Activated CD4-positive, alpha-beta T cell treated with anti-CD3 and anti-CD28 coated beads for 24 hours (primary cell): ENCODE data around the gene TAS1R2.
"Not testable (repeated sequence)": the region's sequence is repeated elsewhere in the genome, so short reads cannot be mapped to it uniquely, and the experiment has no call there.

ENCODE experiments used
- DNase-seq, 2 donors: peaks; one replicate each; pipeline ENCODE4 v3.0.0-alpha.2; 2020; ENCODE audit warnings: low read depth in 2 of 2

TAS1R2 gene

DNA sequence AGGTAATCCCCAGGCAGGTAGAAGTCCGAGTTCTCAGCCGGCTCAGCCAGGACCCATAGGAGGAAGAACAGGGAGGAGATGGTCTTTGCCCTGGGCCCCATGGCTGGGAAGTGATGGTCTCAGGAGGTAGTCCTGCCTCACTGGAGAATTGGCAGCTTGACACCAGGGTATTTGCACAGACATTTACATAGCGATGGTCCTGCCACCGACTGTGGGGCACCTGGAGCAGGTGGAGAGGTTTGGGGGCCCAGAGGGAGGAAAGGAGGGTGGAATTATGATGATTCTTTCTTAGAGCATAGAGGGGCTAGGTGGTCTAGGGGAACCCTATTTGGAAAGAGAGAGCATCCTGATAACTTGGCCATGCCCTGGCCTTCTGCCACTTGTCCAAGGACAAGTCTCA lies at the start of gene TAS1R2:
Gene TAS1R2 (minus strand): TSS at position 101 of the 400 bp plus-strand sequence. CDS start 0 bp downstream, at position 101.
- no peak for DNase-seq

- DNase-seq: no peak
These were observed 48.7 kb upstream of the TAS1R2 start for GRCh38 chr1:18907917-18908845.

- DNase-seq: peak; percentile 26 to 48
These were observed 47.8 kb upstream of the TAS1R2 start for GRCh38 chr1:18907021-18907916.

GRCh38 chr1:18903291-18903756 lies 43.9 kb upstream of the TAS1R2 start:
- DNase-seq: no peak

- peak; percentile 83 to 86 for DNase-seq
These were observed 43.2 kb upstream of the TAS1R2 start, which contains the start of gene ALDH4A1 for GRCh38 chr1:18902523-18903290. Gene ALDH4A1, minus strand, starts transcription at chr1:18902555. Its CDS starts 32 bp downstream, at chr1:18902523.

DNA sequence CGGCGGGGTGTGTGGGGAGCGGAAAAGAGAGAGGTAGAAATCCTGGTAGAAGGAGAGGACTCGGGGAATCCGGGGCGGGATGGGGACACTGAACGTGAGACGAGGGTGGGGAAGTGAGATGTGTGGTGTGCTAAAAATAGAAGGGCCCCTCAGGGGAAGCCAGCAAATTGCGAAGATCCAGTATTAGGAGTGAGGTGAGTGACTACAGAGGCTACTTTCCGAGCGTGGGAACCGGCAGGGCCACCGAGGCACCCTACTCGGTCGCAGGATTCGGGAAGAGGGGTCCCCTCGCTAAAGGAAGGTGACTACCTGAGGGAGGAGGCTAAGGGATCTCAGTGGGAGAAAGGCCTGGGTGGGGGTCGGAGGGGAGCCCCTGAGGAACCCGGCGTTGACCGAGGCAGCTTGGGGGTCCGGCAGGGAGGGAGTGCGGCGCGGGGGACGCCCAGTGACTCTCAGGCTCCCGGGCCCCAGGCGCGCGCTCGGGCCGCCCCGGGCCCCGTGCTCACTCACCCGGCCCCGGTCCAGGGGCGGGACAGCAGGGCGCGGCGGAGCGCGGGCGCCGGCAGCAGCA lies 42.6 kb upstream of the TAS1R2 start:
- DNase-seq: no peak

- DNase-seq: no peak
These were observed 41.9 kb upstream of the TAS1R2 start for GRCh38 chr1:18901147-18901951.

DNA sequence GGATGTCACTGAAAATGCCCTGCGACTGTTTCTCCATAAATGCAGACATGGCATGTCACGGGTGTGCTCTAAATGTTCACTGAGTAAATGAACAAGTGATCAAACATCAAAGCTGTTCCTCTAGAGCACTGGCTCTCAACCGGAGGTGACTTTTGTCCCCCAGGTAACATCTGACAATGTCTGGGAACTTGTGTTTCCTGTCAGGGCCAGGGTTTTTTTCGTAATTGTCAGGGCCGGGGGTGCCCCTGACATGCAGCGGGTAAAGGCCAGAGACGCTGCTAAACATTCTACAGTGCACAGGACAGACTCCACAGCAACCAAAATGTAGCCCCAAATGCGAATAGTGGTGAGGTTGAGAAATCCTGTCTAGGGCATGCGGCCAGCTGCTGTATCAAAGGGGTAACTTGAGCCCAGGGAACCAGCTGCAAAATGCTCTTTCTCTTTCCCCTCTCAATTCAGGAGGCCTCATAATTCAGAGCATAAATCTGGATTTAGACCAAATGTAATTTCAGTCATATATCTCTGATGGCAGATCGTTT lies 40.9 kb upstream of the TAS1R2 start:
- DNase-seq: no peak

DNA sequence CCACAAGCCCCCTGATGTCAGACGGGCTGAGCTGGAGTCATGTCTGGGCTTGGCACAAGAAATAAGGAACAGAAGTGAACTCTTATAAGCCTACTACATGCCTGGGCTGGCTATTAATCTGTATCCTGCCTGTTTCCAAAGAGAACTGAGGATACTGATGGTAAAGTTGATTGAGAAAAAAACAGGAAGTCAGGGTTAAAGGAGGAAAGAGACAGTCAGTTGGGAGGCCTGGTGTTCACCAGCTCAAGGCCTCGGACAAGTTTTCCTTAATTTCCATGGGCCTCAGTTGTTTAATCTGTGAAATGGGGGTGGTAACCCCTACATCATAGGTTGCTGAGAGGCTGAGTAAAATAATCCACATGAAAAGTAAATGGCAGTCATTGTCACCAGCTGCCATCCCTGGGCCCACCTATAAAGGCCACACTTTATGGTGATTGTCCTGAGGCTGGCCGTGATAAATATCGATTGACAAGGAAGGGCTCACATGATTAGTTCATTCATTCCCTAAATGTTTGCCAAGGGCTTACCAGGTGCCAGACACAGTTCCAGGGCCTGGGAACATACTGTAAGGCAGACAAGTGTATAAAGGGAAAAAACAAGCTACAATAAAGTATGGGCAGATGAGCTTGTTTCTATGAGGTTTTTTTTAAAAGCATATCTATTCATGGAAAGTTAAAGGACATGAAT lies 40.0 kb upstream of the TAS1R2 start:
- DNase-seq: no peak

GRCh38 chr1:18898567-18898966 lies 39.1 kb upstream of the TAS1R2 start:
- no peak for DNase-seq

GRCh38 chr1:18895317-18895716 lies 35.9 kb upstream of the TAS1R2 start:
- no peak for DNase-seq

DNA sequence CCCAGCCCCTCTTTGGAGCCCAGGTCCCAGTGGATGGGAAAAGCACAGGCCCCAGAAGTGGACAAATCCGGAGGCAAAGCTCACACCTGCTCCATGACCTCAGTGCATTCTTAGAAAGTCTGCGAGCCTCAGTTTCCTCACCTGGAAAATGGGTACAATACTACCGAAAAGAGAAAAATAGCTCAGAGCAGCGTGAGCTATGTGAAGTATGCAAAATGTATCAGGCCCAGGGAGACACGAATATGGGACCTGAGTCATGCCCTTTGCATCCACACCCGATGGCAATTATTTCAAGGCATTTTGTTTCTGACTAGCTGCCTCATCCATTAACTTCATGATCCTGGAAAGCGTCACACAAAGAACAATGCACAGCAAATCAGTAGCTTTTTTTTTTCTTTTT lies 33.7 kb upstream of the TAS1R2 start:
- DNase-seq: no peak

DNA sequence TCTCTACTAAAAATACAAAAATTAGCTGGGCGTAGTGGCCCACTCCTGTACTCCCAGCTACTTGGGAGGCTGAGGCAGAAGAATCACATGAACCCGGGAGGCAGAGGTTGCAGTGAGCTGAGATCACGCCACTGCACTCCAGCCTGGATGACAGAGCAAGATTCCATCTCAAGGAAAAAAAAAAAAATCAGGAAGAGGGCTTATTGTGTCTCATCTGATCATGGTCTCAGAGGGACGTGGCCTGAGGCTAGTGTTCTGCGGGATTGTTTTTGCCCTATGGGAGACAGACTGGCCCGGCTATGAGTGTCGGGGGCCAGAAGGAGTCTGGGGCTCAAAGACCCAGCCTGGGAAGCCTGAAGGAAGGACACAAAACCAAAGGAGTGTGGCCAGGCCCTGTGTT lies 32.4 kb upstream of the TAS1R2 start:
- DNase-seq: not testable (repeated sequence)

- DNase-seq: no peak
These were observed 31.9 kb upstream of the TAS1R2 start for GRCh38 chr1:18891426-18891780.

GRCh38 chr1:18890706-18891425 lies 31.4 kb upstream of the TAS1R2 start:
- DNase-seq: no peak

DNA sequence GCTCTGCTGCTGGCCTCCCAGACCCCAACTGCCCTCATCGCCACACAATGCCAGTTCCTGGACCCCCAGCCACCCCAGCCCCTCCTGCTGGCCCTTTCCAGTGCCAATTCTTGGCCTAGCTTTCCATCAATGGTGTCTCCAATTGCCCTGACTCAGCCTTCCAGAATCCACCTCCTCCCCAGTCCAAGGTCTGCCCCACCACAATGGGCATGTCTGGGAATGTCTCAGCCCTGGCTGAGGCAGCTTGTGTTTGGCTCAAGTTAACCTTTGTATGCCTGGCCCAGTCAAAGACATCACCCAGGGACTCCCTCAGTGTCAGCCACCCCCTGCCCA lies 26.5 kb upstream of the TAS1R2 start:
- no peak for DNase-seq

GRCh38 chr1:18885311-18886002 lies 26.0 kb upstream of the TAS1R2 start:
- no peak for DNase-seq

DNA sequence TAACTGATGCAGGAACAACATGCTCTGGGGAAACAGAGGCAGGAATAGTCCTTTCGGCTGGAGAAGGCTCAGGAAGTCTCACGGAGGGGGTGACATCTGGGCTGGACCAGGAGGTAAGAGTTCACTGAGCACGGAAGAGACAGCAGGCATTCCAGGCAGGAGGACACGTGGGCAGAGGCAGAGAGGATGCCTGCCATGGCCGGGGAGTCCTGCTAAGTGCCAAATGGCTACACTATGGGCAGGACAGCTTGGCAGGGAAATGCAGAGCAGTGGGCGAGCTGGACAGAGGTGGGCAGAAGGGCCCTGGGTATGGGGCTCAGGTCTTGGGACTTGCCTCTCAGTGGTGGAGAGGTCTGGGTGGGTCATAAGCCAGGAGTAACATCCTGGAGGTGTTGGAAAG lies 25.3 kb upstream of the TAS1R2 start:
- DNase-seq: no peak

- no peak for DNase-seq
These were observed 24.9 kb upstream of the TAS1R2 start for GRCh38 chr1:18884419-18884717.
